ENCODE data around the gene SLC16A1. TPM values are rescaled to one million over a fixed set of nuclear protein-coding genes. Genes with fewer than 3 reads are reported as not detected.

SLC16A1 gene
- total and polyA plus RNA-seq, 2 of the 8 experiments (the other 6 are each of a cell fraction or from before 2014, with no cell fraction given) = 435 to 545 TPM

GRCh38 chr1:112901387-112901786 lies 54.6 kb downstream of the SLC16A1 start (continued):
- TF ChIP-seq SIN3A (conservative IDR thresholded peaks at IDR 0.05 in 1 of 2, IDR thresholded peaks at IDR 0.05 in 1 of 2; ENCODE audit: low read depth in 1 of 2, low read length in 2 of 2) (no peak), EP300 (IDR thresholded peaks at IDR 0.05; ENCODE audit: borderline replicate concordance in 1 of 2, low read depth in 2 of 2, low read length in 2 of 2) (no peak)

All from H1 (cell line).